NCI-H226 (cell line): ENCODE data around the gene TADA2B.
"Not testable (repeated sequence)": the region's sequence is repeated elsewhere in the genome, so short reads cannot be mapped to it uniquely, and the experiment has no call there.

Experiments used
- DNase-seq: peaks from one replicate; pipeline ENCODE4 v3.0.0-alpha.2; 2015

TADA2B gene

DNA sequence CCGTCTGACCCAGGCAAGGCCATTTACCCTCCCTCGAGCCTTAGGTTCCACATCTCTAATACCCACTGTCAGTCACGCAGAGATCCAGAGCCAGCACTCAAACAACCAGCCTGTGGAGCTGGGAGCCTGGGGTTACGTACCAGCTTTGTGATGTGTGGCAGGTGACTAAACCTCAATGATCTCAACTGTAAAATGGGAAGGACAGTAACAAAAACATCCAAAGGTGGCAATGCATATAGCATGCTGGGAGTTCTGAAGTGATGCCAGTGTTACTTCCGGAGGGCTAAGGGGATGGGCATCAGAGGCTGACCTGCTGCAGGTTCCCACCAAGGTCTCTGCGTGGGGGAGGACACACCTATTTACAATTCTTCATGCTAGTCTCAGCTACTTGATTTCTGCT is 18.6 kb downstream of the TADA2B start:
- DNase-seq, result no peak

DNA sequence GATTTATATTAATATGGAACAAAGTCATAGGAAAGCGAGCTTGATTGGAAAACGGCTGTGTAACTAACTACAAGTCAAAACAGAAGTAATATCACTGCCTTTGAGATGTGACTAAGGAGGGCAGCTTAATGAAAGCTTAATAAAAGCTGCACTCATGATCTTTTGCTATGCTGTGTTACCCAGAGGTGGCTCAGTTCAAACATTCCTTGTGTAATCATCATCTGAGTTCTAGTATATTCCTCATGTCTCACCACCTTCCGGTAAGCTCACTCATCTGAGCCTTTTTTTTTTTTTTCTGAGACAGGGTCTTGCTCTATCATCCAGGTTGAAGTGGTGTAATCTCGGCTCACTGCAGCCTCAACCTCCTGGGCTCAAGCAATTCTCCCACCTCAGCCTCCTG is 19.6 kb downstream of the TADA2B start:
- DNase-seq, result no peak

DNA sequence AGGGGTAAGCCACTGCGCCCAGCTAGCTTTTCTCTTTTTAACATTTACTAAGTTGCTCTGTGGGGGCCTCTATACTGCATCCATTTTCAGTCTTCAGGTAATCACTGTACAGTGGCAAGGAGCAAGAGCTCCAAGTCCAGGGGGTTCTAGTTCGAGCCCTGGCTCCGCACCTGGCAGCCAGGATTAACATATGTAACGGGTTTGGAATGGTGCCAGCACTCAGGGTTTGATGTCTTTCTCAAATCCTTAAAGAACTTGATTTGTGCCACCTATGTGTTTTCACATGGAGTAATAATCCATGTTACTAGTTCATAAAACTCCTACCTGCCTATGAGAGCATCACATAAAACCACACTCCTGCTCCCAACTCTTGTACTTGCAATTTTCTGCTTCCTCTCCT is 20.2 kb downstream of the TADA2B start:
- no peak for DNase-seq

DNA sequence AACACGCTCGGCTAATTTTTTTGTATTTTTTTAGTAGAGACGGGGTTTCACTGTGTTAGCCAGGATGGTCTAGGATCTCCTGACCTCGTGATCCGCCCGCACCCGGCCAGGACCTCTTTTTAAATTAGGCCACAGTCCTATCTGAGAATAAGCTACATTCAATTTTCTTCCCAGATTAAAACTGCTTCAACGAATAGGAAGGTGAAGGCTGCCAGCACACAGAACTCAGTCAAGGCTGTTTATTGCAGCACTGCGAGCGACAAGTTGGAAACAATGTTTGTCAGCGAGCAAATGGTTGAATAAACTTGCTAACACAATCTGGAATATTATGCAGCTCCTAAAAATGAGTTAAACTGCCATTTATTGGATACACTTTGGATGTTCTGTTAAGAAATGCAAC is 22.8 kb downstream of the TADA2B start:
- no peak for DNase-seq

DNA sequence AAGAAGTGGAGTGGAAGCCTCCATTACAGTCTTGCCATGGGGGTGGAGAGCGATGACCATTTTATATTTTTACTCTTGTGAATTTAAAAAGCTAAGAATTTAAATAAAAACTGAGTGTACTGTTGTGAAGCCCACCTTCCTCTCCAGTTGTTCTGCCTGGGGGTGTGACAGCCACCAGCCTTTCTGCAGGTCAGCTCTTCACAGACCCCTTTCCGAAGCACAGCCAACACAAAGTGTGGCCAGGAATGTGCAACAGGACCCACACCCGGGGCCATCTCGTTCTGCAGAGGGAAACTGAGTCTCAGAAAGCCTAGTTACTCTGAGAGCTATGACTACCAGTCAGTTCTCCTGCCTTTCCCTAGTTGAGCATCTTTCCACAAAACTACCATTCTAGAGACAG is 23.3 kb downstream of the TADA2B start:
- DNase-seq, result no peak

DNA sequence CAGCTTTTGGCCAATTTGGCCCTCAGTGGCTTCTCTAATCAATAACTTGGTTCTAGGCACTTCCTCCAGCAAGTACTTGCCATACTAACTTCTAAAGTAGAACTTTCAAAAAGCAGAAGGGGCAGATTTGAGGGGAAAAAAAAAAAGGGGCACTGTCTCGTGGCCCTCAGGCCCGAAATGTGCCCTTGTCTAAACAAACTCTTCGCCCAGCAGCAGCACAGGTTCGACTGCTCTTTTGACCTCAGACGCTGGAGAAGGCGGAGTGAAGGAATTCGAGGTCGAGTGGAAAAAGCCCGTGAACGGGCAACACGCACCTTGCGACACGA is 23.9 kb downstream of the TADA2B start:
- DNase-seq, result no peak

DNA sequence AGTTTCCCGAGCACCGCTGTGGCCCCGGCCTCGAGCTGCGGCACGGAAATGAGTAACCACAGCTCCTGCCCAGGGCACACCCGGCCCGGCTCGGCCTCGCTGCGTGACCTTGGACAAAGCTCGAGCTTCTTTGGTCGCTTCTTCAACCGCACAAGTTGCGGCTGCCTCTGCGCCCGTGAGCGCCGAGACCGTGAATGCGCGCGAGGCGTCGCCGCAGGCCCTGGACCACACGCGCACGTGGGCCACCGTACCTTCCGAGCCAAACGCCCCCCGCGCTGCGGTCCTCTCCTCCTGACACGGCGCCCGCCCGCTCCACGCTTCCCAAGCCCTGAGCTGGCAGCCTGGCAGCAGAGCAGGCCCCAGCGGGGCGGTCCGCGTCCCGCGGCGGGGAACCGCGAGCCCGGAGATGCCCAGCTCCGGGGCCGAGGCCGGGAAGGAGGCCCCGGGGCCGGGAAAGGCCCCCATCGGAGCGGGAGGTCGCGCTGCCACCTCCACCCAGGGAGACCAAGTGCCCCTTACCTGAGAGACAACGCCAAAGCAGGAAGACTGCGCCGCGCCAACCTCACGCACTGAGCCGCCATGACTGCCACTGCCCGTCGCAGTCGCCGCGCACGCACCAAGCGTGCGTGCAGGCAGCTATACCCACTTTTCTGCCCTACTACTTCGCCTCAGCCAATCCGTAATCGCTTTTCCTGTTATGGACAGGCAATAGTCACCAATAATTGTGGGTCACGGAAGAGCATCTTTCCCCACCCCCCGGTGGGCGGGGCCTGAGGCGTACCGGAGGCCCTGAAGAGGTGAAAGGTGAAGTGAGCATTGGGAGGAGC is 24.5 kb downstream of the TADA2B start, which contains the start of gene GRPEL1:
TSS of gene GRPEL1 (minus strand) at position 613 of the 827 bp plus-strand sequence. CDS start at position 581, 32 bp downstream.
- peak; percentile 94 for DNase-seq

DNA sequence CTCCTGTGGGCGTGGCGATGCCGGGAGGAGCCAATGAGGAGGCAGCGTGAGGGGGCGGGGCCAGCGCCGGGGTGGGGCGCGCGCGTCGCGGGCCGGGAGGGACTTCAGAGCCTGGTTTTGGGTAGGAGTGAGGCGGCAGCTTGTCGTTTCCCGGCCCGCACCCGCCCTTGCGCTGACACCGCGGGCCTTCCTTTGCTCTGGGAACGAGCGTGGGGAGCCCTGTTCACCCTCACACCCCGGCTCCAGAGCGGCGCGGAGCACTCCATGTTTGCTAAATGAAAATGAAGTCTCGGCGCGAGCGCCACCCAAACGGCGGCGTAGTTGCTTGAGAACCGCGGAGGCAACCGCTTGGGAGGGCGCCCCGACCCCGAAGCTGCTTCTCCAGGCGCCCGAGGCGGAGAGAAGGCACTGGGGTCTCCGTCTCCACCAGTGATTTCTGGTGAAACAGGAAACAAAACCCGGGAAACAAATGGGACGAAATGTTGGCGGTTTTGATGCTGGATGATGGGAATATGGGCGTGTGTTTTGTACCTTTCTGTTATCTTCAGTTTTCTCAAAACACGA is 25.2 kb downstream of the TADA2B start:
- DNase-seq, result no peak

DNA sequence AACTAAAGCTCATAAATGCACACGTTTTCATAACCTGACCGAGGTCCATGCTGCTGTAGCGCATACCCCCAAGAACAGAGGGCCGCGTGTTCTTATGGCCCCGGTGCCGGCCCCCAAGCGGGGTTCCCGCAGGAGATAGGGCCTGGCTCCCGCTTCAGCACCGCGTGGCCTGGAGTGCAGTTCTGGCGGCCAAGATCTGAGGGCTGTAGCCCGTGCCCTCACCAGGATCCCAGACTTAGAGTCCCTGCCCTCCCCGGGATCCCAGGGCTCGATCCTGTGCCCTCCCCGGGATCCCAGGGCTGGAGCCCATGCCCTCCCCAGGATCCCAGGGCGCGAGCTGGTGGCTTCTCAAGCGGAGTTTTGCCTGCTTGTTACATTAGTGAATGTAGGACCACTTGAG is 25.7 kb downstream of the TADA2B start:
- no peak for DNase-seq

DNA sequence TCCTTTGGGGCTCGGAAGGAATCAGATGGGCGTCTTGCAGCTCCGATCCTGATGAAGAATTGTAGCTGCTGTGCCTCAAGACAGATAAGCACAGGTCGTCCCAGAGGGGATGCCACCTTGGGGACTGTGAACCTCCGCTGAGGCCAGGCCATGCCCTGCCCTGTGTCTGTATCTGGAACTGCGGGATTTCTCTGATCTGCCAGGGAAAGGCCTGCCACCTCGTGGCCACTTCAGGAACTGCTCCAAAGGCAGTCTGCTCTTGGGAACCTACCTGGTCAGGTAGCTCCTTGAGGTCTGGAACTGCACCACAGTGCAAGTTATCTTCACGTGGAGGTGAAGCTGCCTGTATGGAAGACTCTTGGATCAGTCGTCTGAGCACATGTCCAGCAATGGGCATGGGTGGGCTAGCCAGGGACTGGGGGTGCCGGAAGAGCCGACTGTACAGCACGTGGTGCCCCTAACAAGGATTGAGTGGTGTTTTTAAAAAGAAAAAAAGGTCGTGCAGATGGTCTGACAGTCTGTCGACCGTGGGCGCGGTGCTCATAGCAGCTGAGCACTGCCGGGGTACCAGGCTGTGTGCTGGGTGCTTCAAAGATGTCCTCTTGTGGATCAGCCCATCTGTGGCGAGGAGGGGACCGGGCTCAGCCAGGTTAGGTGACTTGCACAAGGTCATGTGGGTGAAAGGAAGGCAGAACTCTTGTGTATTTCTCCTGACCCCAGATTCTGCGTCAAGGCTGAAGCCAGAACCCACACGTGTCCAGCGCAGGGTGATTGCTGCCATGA is 27.7 kb downstream of the TADA2B start:
- peak; percentile 34 for DNase-seq

DNA sequence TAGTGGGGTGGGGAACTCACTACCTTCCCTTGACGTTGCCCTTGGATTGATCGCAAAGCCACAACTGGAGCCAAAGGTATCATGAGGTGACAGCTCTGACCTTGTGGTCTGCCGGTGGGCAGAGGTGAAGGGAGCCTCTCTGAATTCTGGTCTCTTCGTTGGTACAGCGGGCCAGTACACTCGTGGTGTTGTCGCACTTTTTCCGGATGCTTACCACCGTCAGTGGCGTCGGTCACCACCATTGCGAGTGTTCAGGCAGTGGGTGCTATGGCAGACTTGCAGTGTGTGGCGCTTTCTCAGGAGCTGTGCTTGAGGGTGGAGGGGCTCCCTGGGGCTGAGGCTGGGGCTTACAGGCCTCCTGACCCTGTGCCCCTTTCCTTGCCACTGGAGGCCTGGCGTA is 29.9 kb downstream of the TADA2B start:
- DNase-seq, result no peak

DNA sequence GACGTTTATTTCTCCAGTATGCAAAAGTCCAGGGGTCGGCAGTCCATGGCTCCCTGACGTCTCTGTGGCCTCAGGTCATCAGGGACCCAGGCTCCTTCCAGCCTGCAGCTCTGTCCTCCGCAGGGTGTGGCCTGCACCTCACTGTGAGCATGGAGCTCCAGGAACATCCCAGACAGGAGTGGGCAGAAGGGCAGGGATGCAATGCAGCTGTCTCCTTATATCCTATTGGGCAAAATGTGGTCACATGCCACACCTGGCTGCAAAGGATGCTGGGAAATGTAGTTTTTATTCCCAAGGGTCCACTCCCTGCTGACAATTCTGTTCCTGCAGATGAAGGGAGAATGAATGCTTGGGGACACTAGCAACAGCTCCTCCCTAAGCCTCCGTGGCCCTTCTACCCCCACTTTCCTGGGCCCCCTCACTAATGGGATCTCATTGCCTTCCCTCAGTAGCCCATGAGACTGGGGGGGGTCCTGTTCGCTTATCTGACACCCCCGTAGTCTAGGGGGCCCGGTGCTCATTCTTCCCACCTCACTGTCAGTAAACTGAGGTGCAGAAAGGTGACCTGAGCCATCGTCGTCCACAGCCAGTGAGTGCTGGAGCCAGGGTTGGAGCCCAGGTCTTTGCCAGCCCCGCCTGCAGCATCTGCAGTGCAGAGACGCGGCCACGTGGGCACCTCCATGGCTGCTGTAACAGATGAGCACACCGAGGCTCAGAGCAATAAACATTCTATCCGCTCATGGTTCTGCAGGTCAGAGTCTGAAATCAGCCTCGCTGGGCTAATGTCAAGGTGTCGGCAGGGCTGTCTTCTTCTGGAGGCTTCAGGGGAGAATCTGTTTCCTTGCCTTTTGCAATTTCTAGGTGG is 30.6 kb downstream of the TADA2B start:
- DNase-seq, result peak; percentile 46

DNA sequence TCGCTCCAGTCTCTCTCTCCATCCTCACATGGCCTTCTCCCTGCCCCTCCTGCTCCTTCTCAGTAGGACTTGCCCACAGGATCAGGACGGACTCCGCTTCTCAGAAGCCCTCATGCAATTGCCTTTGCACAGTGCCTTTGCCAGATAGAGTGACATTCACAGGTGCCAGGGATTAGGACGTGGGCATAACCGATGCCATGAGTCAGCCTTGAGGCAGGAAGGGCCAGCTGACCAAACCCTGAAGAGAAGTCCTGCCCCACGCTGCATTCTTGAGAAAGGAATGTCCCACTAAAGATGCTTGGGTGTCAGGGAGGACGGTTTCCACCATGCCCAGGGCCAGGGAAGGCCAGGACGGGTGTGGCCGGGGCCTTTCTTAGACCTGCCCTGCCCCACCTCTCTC is 31.3 kb downstream of the TADA2B start:
- peak; percentile 19 for DNase-seq

DNA sequence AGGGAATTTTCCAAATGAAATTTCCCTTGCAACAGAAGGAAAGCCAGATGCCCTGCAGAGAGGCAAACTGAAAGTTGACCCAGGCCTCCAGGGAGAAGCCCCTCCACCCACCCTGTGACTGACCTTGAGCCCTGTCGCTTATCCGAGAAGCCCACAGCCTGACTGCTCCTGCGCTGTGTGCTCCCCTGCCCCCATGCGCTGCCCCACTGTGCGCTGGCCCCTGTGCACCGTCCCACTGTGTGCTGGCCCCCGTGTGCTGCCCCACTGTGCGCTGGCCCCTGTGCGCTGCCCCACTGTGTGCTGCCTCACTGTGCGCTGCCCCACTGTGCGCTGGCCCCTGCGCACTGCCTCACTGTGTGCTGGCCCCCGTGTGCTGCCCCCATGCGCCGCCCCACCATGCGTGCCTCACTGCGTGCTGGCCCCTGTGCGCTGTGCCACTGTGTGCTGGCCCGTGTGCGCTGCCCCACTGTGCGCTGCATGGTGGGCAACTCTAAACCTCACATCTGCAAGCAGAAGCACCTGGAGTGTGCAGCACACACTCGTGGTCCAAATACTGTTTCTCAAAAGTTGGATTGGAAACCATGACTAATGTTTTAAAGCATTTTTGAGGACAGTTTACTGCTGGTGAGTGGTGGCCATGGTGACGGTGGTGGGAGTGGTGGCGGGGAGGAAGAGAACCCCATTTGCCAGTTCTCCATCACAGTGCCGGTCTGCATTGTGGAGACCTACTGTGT is 33.0 kb downstream of the TADA2B start:
- DNase-seq, result no peak

DNA sequence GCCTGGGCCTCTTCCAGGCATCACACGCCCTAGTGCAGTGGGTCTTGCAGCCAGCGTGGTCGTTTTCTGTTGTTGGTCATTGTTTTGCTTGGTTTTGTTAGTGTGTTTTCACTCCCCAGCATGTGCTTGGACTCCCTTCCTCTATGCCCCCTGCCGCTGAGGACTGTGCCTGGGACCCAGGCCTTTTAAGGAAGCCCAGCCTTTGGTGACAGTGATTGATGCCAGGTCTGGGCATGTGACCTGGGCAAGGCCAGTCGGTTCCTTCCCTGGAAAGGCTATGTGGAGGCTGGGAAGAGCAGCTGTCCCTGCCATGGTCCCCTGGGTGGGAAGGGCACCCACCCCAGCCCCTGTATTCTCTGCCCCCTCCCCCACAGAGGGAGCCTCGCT is 33.5 kb downstream of the TADA2B start:
- no peak for DNase-seq

DNA sequence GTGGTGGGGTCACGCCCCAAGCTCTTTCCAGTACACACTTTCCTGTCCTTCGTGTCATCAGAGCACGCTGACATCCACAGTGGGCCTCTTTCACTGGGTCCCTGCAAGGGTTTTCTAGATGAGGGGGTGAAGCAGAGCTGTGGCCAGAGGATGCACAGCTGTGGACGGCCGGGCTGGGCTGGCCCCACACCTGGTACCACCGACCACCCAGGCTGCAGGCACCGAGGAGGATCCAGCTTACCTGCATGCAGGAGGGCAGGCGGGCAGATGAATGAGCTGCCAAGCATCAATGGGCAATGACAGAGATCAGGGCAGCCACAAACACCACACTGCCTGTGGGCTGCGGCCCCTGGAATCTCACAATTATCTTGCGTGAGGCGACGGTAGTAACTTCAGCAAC is 34.2 kb downstream of the TADA2B start:
- DNase-seq, result no peak

DNA sequence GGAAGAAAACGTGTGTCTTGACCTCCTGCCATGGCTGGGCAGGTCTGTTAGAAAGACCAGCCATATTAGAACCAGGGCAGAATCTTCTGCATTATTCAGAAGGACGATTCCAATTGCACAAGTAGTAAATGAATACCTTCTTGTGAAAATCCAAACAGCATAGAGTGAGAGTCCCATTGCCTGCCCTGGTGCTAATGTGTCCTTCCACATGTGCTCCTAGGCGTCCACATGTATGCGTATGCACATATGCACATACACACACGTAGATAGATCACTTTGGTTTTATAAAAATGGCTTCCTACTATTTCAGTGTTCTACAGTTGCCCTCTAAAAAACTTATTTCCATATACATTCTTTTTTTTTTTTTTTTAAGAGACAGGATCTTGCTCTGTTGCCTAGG is 34.9 kb downstream of the TADA2B start:
- DNase-seq, result no peak

DNA sequence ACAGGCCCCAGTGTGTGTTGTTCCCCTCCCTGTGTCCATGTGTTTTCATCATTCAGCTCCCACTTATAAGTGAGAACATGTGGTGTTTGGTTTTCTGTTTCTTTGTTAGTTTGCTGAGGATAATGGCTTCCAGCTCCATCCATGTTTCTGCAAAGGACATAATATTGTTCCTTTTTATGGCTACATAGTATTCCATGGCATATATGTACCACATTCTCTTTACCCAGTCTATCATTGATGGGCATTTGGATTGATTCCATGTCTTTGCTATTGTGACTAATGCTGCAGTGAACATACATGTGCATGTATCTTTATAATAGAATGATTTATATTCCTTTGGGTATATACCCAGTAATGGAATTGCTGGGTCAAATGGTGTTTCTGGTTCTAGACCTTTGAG is 36.3 kb downstream of the TADA2B start:
- DNase-seq, result not testable (repeated sequence)

DNA sequence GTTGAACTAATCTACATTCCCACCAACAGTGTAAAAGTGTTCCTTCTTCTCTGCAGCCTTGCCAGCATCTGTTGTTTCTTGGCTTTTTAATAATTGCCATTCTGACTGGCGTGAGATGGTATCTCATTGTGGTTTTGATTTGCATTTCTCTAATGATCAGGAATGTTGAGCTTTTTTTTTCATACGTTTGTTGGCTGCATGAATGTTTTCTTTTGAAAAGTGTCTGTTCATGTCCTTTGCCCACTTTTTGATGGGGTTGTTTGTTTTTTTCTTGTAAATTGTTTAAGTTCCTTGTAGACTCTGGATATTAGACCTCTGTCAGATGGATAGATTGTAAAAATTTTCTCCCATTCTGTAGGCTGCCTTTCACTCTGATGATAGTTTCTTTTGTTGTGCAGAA is 36.7 kb downstream of the TADA2B start:
- not testable (repeated sequence) for DNase-seq

DNA sequence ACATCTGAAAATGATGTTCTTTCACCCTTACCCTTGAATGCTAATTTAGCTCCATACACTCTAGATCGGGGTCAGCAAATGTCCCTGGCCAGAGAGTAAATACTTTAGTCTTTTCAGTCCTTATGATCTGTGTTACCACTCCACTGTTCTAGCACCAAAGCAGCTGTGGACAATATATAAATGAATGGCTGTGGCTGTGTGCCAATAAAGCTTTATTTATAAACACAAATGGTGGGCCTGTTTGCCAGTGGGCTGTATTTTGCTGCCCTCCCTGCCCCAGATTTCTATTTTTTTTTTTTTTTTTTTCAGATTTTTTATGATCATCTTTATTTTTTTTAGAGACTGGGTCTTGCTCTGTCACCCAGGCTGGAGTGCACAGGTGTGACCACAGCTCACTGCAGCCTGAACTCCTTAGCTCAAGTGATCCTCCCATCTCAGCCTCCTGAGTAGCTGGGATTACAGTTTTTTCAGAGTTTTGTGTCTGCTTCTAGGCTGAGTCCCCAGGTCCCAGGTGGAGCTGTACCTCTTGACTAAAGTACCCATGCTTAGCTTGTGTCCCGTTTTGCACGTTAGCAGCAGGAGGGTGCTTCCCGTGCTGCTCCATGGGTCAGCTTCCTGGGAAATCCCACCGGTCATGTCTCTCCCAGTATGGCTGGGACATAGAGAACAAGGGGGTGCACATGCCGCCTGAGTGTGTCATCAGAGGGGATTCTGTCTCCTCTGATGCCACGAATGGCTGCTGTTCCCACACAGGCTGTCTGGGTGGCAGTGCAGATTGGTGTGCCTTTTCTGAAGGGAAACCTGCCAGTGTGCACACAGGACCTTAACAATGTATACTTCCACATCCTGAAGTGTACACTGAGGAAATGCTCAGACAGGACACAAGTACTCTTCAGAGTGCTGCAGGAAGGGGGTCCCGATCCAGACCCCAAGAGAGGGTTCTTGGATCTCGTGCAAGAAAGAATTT is 40.7 kb downstream of the TADA2B start:
- no peak for DNase-seq

DNA sequence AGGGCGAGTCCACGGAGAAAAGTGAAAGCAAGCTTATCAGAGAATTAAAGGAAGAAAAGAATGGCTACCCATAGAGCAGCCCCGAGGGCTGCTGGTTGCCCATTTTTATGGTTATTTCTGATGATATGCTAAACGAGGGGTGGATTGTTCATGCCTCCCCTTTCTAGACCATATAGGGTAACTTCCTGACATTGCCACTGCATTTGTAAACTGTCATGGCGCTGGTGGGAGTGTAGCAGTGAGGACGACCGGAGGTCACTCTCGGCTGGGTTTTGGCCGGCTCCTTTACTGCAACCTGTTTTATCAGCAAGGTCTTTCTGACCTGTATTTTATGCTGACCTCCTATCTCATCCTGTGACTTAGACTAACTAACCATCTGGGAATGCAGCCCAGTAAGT is 41.4 kb downstream of the TADA2B start:
- DNase-seq, result not testable (repeated sequence)
